Gastroesophageal sphincter (tissue), 3 donors: Measurements from ENCODE around the gene ATG14.

ENCODE experiments used
- CTCF ChIP-seq, 4 experiments: fragments of 200-600 bp in 2 of 4; fragments of 450-650 bp in 2 of 4; sonication (generic) in 1 of 4; IDR thresholded peaks; one replicate each; pipeline ENCODE4 v1.5.1; 2017 to 2019; ENCODE audit warnings: antibody characterized with exemption in 4 of 4, mild to moderate bottlenecking in 2 of 4, moderate library complexity in 2 of 4
- POLR2A ChIP-seq, 2 donors: fragments of 450-650 bp; IDR thresholded peaks; one replicate each; pipeline ENCODE4 v1.6.1; 2017; ENCODE audit warnings: antibody characterized with exemption in 2 of 2, mild to moderate bottlenecking in 2 of 2, moderate library complexity in 1 of 2
- POLR2AphosphoS5 ChIP-seq: sonication (generic); formaldehyde crosslinking; IDR thresholded peaks from one replicate; pipeline ENCODE4 v1.6.1; 2017; ENCODE audit warnings: antibody characterized with exemption

GRCh38 chr14:55398679-55399078, 13.0 kb downstream of the ATG14 start:
- no peak for TF ChIP-seq CTCF (IDR thresholded peaks at IDR 0.05)
- no peak for TF ChIP-seq POLR2A (IDR thresholded peaks at IDR 0.05)
- TF ChIP-seq POLR2AphosphoS5 = peak; percentile 85
